ENCODE results near the gene FIBP. TPM values are rescaled to one million over a fixed set of nuclear protein-coding genes. Genes with fewer than 3 reads are reported as not detected.

Gene FIBP
- total RNA-seq, 1 experiment from 2014 or later = 93.1 TPM

DNA sequence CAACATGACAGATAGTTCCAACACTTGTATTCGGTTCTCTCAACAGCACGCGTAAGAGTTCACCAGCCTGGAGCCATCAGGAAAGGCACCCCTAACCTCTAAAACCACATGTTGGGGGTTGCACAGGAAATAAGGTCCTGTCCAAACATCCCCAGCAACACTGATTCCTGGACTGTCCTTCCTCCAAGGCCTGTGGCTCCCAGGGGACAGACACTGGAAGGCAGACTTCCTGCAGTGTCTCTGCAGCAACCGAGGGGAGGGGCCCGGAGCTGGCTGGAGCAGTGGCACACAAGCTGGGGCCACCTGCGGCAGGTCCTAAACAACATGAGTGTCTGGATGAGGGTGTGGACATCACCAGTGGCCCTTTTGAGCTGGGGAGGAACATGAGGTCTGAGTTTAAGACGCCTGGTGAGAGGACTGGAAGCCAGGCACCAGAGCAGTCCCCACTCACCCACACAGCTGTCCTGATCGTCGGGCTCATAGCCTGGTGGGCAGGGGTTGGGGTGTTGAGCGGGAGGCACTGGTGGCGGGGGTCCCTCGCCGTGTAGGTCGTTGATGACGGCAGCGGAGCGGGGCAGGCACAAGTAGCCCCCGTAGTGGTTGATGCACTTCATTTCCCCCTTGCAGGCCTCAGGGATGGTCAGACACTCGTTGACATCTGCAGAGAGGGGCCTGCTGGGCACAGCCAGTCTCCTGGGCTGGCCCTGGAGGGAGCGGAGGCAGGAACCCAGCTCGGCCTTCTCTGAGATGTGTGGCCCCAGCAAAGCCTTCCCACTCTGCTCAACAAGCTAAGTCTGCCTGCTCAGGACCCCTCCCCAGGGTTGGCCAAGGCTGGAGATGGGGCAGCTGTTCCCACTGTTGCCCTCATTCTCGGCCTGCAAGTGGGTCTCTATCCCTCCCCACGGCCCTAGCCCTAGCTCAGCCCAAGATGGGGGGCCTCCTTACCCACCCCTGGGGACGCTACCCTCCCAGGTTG is 17.3 kb downstream of the FIBP start (continued):
- TF ChIP-seq, protein P1, sequence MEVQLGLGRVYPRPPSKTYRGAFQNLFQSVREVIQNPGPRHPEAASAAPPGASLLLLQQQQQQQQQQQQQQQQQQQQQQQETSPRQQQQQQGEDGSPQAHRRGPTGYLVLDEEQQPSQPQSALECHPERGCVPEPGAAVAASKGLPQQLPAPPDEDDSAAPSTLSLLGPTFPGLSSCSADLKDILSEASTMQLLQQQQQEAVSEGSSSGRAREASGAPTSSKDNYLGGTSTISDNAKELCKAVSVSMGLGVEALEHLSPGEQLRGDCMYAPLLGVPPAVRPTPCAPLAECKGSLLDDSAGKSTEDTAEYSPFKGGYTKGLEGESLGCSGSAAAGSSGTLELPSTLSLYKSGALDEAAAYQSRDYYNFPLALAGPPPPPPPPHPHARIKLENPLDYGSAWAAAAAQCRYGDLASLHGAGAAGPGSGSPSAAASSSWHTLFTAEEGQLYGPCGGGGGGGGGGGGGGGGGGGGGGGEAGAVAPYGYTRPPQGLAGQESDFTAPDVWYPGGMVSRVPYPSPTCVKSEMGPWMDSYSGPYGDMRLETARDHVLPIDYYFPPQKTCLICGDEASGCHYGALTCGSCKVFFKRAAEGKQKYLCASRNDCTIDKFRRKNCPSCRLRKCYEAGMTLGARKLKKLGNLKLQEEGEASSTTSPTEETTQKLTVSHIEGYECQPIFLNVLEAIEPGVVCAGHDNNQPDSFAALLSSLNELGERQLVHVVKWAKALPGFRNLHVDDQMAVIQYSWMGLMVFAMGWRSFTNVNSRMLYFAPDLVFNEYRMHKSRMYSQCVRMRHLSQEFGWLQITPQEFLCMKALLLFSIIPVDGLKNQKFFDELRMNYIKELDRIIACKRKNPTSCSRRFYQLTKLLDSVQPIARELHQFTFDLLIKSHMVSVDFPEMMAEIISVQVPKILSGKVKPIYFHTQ (CRISPR knock-in tag; IDR thresholded peaks at IDR 0.05) = no peak
- TF ChIP-seq ZBTB21 (CRISPR knock-in tag; IDR thresholded peaks at IDR 0.05; ENCODE audit: borderline replicate concordance) (no peak), FOXP1 (CRISPR knock-in tag; IDR thresholded peaks at IDR 0.05; ENCODE audit: borderline replicate concordance) (no peak), NFYB (CRISPR knock-in tag; conservative IDR thresholded peaks at IDR 0.05; ENCODE audit: low read depth) (no peak), HMGA2 (CRISPR knock-in tag; IDR thresholded peaks at IDR 0.05) (no peak)
- TF ChIP-seq, protein P2, sequence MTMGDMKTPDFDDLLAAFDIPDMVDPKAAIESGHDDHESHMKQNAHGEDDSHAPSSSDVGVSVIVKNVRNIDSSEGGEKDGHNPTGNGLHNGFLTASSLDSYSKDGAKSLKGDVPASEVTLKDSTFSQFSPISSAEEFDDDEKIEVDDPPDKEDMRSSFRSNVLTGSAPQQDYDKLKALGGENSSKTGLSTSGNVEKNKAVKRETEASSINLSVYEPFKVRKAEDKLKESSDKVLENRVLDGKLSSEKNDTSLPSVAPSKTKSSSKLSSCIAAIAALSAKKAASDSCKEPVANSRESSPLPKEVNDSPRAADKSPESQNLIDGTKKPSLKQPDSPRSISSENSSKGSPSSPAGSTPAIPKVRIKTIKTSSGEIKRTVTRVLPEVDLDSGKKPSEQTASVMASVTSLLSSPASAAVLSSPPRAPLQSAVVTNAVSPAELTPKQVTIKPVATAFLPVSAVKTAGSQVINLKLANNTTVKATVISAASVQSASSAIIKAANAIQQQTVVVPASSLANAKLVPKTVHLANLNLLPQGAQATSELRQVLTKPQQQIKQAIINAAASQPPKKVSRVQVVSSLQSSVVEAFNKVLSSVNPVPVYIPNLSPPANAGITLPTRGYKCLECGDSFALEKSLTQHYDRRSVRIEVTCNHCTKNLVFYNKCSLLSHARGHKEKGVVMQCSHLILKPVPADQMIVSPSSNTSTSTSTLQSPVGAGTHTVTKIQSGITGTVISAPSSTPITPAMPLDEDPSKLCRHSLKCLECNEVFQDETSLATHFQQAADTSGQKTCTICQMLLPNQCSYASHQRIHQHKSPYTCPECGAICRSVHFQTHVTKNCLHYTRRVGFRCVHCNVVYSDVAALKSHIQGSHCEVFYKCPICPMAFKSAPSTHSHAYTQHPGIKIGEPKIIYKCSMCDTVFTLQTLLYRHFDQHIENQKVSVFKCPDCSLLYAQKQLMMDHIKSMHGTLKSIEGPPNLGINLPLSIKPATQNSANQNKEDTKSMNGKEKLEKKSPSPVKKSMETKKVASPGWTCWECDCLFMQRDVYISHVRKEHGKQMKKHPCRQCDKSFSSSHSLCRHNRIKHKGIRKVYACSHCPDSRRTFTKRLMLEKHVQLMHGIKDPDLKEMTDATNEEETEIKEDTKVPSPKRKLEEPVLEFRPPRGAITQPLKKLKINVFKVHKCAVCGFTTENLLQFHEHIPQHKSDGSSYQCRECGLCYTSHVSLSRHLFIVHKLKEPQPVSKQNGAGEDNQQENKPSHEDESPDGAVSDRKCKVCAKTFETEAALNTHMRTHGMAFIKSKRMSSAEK (CRISPR knock-in tag; IDR thresholded peaks at IDR 0.05; ENCODE audit: borderline replicate concordance) = no peak
- TF ChIP-seq, protein P3, sequence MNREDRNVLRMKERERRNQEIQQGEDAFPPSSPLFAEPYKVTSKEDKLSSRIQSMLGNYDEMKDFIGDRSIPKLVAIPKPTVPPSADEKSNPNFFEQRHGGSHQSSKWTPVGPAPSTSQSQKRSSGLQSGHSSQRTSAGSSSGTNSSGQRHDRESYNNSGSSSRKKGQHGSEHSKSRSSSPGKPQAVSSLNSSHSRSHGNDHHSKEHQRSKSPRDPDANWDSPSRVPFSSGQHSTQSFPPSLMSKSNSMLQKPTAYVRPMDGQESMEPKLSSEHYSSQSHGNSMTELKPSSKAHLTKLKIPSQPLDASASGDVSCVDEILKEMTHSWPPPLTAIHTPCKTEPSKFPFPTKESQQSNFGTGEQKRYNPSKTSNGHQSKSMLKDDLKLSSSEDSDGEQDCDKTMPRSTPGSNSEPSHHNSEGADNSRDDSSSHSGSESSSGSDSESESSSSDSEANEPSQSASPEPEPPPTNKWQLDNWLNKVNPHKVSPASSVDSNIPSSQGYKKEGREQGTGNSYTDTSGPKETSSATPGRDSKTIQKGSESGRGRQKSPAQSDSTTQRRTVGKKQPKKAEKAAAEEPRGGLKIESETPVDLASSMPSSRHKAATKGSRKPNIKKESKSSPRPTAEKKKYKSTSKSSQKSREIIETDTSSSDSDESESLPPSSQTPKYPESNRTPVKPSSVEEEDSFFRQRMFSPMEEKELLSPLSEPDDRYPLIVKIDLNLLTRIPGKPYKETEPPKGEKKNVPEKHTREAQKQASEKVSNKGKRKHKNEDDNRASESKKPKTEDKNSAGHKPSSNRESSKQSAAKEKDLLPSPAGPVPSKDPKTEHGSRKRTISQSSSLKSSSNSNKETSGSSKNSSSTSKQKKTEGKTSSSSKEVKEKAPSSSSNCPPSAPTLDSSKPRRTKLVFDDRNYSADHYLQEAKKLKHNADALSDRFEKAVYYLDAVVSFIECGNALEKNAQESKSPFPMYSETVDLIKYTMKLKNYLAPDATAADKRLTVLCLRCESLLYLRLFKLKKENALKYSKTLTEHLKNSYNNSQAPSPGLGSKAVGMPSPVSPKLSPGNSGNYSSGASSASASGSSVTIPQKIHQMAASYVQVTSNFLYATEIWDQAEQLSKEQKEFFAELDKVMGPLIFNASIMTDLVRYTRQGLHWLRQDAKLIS (CRISPR knock-in tag; IDR thresholded peaks at IDR 0.05; ENCODE audit: borderline replicate concordance) = no peak
- TF ChIP-seq, protein P4, sequence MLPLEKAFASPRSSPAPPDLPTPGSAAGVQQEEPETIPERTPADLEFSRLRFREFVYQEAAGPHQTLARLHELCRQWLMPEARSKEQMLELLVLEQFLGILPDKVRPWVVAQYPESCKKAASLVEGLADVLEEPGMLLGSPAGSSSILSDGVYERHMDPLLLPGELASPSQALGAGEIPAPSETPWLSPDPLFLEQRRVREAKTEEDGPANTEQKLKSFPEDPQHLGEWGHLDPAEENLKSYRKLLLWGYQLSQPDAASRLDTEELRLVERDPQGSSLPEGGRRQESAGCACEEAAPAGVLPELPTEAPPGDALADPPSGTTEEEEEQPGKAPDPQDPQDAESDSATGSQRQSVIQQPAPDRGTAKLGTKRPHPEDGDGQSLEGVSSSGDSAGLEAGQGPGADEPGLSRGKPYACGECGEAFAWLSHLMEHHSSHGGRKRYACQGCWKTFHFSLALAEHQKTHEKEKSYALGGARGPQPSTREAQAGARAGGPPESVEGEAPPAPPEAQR (CRISPR knock-in tag; IDR thresholded peaks at IDR 0.05) = no peak
- TF ChIP-seq, protein P5, sequence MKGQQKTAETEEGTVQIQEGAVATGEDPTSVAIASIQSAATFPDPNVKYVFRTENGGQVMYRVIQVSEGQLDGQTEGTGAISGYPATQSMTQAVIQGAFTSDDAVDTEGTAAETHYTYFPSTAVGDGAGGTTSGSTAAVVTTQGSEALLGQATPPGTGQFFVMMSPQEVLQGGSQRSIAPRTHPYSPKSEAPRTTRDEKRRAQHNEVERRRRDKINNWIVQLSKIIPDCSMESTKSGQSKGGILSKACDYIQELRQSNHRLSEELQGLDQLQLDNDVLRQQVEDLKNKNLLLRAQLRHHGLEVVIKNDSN (CRISPR knock-in tag; IDR thresholded peaks at IDR 0.05) = no peak
- TF ChIP-seq, protein P6, sequence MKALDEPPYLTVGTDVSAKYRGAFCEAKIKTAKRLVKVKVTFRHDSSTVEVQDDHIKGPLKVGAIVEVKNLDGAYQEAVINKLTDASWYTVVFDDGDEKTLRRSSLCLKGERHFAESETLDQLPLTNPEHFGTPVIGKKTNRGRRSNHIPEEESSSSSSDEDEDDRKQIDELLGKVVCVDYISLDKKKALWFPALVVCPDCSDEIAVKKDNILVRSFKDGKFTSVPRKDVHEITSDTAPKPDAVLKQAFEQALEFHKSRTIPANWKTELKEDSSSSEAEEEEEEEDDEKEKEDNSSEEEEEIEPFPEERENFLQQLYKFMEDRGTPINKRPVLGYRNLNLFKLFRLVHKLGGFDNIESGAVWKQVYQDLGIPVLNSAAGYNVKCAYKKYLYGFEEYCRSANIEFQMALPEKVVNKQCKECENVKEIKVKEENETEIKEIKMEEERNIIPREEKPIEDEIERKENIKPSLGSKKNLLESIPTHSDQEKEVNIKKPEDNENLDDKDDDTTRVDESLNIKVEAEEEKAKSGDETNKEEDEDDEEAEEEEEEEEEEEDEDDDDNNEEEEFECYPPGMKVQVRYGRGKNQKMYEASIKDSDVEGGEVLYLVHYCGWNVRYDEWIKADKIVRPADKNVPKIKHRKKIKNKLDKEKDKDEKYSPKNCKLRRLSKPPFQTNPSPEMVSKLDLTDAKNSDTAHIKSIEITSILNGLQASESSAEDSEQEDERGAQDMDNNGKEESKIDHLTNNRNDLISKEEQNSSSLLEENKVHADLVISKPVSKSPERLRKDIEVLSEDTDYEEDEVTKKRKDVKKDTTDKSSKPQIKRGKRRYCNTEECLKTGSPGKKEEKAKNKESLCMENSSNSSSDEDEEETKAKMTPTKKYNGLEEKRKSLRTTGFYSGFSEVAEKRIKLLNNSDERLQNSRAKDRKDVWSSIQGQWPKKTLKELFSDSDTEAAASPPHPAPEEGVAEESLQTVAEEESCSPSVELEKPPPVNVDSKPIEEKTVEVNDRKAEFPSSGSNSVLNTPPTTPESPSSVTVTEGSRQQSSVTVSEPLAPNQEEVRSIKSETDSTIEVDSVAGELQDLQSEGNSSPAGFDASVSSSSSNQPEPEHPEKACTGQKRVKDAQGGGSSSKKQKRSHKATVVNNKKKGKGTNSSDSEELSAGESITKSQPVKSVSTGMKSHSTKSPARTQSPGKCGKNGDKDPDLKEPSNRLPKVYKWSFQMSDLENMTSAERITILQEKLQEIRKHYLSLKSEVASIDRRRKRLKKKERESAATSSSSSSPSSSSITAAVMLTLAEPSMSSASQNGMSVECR (CRISPR knock-in tag; IDR thresholded peaks at IDR 0.05; ENCODE audit: borderline replicate concordance) = no peak
